GM19324 (cell line): ENCODE data around the gene ZMIZ1.

Source experiments
- ATAC-seq: cut with Tn5 transposase; IDR thresholded peaks from one replicate; pipeline ENCODE4 v1.9.1; 2021; ENCODE audit warnings: mild to moderate bottlenecking, moderate library complexity; ENCODE audit not compliant: unreplicated experiment, low FRiP score

Gene ZMIZ1

GRCh38 chr10:79292026-79292766 lies 223.4 kb downstream of the ZMIZ1 start:
- ATAC-seq, result no peak

DNA sequence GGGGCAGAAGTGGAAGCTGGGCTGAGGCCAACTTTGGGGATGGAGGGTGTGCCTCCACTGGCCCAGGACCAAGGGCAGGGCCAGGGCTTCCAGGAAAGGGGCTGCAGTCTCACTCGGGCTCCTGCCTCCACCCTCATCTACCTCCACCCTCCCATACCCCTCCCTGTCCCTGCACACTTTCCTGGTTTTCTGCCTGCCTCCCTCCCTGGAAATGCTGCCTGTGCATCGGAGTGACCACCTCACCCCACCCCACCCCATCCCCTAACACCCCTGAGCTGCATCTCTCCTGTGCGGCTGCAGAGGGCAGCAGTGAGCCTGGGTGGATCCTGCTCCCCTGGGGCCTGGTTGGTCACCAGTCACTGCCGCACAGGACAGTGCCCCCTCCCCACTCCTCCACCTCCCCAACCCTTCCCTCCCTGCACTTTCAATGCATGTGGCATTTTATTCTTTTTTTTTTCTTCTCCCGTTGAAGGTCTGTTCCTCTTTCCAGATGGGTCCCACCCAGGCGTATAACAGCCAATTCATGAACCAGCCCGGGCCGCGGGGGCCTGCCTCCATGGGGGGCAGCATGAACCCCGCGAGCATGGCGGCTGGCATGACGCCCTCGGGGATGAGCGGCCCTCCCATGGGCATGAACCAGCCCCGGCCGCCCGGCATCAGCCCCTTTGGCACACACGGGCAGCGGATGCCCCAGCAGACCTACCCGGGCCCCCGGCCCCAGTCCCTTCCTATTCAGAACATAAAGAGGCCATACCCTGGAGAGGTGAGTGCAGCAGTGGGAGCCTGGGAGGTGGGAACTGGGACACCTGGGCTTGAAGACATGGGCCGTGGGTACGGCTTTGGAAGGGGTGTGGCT lies 224.4 kb downstream of the ZMIZ1 start:
- ATAC-seq, result no peak

GRCh38 chr10:79293841-79294581 lies 225.2 kb downstream of the ZMIZ1 start:
- ATAC-seq, result no peak

DNA sequence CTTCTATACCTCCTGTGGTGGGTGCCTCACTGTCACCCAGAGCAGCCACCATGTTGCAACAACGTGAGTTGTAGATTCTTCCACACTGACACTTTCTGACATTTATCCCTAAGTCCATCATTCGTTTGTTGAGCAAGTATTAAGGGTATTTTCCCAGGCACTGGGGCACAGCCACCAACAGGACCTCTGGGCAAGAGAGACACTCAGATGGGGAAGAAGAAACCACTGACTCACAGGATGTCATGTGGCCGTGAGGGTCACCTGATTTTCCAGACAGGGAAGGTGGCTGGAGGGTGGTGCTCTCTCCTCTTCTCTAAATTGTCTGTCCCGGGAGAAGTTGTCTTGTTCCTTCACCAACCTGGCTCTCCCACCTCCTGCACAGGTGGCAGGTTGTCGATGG lies 226.8 kb downstream of the ZMIZ1 start:
- no peak for ATAC-seq

GRCh38 chr10:79296431-79296830 lies 227.7 kb downstream of the ZMIZ1 start:
- ATAC-seq, result no peak

GRCh38 chr10:79298403-79299244 lies 229.9 kb downstream of the ZMIZ1 start:
- no peak for ATAC-seq

DNA sequence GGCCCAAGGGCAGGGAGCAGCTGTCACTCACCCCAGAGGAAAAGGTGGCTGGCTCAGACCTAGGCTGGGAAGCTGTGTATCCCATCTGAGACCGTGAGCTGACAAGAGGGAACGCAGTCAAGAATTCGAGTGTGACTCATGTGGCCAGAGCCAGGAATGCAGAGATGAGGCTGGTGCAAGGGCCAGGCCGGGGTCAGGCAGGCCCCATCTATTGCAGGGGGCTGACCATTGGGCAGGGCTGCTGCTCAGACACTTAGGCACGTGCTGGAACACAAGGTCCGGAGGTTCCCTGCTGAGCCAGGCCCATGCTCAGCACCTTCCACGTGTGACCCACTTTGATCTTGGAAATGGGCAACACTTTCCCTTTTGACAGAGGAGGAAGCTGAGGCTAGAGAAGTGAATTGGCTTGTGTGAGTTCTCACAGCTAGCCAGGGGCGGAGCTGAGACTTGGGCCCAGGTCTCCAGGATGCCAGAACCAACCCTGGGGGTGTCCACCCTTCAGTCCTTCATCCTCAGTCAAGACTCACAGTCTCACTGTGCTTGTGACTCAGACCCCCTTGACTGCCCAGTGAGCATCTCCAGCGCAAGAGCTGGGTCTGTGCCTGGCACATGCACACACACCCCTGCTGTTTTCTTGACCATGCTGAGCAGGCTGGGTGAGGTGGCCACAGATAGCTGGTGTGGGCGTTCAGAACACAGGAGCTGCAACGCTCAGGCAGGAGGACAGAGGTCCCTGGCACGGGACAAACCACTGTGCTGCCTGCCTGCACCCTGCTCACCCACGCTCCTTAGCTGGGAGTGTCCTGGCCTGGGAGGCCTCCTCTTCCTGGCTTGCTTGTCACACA lies 230.9 kb downstream of the ZMIZ1 start:
- no peak for ATAC-seq

GRCh38 chr10:79300711-79301110 lies 231.9 kb downstream of the ZMIZ1 start:
- ATAC-seq, result no peak

DNA sequence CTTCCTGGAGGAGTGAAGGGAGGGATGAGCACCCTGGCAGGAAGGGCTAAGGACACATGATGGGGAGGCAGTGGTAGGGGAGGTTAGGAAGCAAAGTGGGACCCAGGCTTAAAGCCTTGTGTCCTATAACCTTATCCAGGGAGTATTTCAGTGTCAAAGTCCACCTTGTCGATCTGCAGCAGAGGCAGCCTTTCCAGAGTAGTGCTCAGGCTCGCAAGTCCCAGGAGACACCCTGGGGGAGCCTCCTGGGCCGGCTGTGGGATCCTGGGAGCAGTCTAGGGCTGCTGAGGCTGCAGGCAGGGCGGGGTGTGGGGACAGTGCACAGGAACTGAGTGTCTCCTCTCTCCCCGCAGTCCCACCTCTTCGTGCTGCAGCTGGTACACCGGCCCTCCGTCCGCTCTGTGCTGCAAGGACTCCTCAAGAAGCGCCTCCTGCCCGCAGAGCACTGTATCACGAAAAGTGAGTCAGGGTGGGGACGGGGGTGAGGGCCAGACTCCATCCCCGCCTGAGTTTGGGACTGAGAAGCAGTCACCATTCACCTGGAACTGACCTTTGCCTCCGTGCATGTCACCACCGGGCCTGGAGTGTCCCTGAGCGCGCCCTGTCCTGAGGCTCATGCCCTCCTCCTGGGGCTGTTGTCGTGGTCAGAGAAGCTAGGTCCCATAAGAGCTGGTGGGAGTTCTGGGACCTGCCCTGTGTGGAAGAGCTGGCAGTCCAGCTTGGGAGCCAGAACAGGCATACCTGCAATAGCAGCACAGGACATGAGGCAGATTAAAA lies 233.2 kb downstream of the ZMIZ1 start:
- ATAC-seq, result no peak

- ATAC-seq, result no peak
Observed at GRCh38 chr10:79303631-79304478, 235.1 kb downstream of the ZMIZ1 start.

- ATAC-seq, result no peak
Observed at GRCh38 chr10:79304479-79305087, 235.8 kb downstream of the ZMIZ1 start.

- ATAC-seq, result no peak
Observed at GRCh38 chr10:79305515-79305914, 236.7 kb downstream of the ZMIZ1 start.

DNA sequence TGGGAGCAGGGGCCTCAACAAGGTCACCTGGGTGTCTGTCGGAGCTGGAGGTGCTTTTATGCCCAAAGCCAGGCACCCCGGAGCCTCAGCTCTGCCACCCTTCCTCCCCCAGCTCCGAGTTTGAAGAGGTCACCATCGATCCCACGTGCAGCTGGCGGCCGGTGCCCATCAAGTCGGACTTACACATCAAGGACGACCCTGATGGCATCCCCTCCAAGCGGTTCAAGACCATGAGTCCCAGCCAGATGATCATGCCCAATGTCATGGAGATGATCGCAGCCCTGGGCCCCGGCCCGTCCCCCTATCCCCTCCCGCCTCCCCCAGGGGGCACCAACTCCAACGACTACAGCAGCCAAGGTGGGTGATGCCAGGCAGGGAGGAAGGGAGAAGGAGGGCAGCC lies 237.2 kb downstream of the ZMIZ1 start:
- no peak for ATAC-seq

- no peak for ATAC-seq
Observed at GRCh38 chr10:79306644-79307220, 238.0 kb downstream of the ZMIZ1 start.

DNA sequence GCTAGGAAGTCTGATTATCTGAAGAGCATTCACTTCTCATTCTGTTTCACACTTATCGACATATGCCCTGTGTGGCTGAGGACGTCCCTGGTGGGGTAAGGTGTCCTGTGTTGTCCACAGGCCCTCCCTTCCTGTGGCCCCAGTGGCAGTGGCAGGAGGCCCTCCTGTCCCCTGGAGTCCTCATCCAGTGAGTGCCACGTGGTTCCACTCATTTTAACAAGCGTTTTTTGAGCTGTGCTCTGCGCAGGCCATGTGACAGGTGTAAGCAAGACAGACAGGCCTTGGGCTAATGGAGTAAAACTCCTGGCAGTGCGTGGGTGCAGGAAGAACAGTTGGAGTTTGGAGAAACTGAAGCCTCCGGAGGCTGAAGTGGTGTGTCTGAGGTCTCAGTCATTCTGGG lies 239.2 kb downstream of the ZMIZ1 start:
- ATAC-seq, result no peak

DNA sequence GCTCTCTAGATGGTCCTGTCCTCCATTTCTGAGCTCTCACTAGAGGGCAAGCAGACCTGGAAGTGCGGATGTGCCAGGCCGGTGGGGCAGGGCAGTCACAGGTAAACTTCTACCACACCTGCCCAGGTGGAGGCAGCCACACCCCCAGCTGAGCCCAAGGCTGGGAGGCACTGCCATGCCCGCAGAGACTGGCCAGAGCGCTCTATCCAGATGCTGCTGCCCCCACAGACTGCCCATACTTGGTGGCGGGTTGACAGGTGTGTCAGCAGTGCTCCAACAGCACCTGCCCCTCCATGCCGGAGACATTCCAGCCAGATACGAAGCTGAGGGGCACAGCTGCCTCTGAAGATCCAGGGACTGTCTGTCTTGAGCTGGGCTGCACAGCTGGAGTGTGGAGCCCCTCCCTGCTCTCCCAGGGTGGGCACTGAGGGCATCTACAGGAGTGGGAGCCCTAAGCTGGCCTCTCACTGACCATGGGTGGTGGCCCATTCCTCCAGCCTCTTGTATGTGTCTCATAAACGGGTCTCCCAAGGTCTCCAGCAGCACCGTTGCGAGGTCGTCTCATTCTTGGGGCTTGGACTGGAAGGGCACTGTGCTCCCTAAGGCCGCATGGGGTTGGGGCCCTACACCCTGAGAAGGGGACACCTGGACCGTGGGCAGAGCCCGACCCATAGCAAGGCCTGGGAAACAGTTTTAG lies 240.4 kb downstream of the ZMIZ1 start:
- ATAC-seq, result no peak
